GM12874 (cell line): ENCODE data around the gene TPCN2.

ENCODE experiments used
- CTCF ChIP-seq: IDR thresholded peaks from 2 replicates; pipeline ENCODE4 v1.5.1; 2011; ENCODE audit warnings: low read depth, mild to moderate bottlenecking, control low read depth, low read length, moderate library complexity; ENCODE audit not compliant: insufficient read depth

The TPCN2 gene

GRCh38 chr11:69104856-69105395 lies 56.2 kb downstream of the TPCN2 start:
- no peak for TF ChIP-seq CTCF

- TF ChIP-seq CTCF = no peak
Observed at GRCh38 chr11:69105461-69106030, 56.8 kb downstream of the TPCN2 start.

- TF ChIP-seq CTCF = no peak
Observed at GRCh38 chr11:69106031-69106811, 57.5 kb downstream of the TPCN2 start.

GRCh38 chr11:69107413-69107812 lies 58.7 kb downstream of the TPCN2 start:
- no peak for TF ChIP-seq CTCF

- TF ChIP-seq CTCF = no peak
Observed at GRCh38 chr11:69108030-69108429, 59.3 kb downstream of the TPCN2 start.

- no peak for TF ChIP-seq CTCF
Observed at GRCh38 chr11:69108559-69108958, 59.8 kb downstream of the TPCN2 start.

GRCh38 chr11:69109101-69109500 lies 60.4 kb downstream of the TPCN2 start:
- TF ChIP-seq CTCF = no peak
